HG03558 (cell line): ENCODE data around the gene CCDC71L.

Experiments
- ATAC-seq: cut with Tn5 transposase; IDR thresholded peaks from one replicate; pipeline ENCODE4 v1.9.1; 2021; ENCODE audit warnings: moderate number of reproducible peaks; ENCODE audit not compliant: unreplicated experiment; ENCODE audit errors: extremely low read depth

The CCDC71L gene

GRCh38 chr7:106659963-106660861, 746 bp downstream of the CCDC71L start:
- peak; percentile 49 for ATAC-seq

GRCh38 chr7:106659166-106659962, 1.6 kb downstream of the CCDC71L start:
- no peak for ATAC-seq

GRCh38 chr7:106658316-106659165, 2.4 kb downstream of the CCDC71L start:
- no peak for ATAC-seq

- ATAC-seq: no peak
These were observed 3.6 kb downstream of the CCDC71L start for GRCh38 chr7:106657085-106657991.

- no peak for ATAC-seq
These were observed 5.1 kb downstream of the CCDC71L start for GRCh38 chr7:106655703-106656498.

- no peak for ATAC-seq
These were observed 7.5 kb downstream of the CCDC71L start for GRCh38 chr7:106653488-106653887.

- ATAC-seq: no peak
These were observed 8.0 kb downstream of the CCDC71L start for GRCh38 chr7:106652909-106653308.

GRCh38 chr7:106652092-106652491, 8.9 kb downstream of the CCDC71L start:
- no peak for ATAC-seq

- no peak for ATAC-seq
These were observed 14.7 kb downstream of the CCDC71L start for GRCh38 chr7:106646256-106646655.

- no peak for ATAC-seq
These were observed 16.0 kb downstream of the CCDC71L start for GRCh38 chr7:106644999-106645398.

- no peak for ATAC-seq
These were observed 17.6 kb downstream of the CCDC71L start for GRCh38 chr7:106643216-106644000.

- no peak for ATAC-seq
These were observed 19.5 kb downstream of the CCDC71L start for GRCh38 chr7:106641416-106641815.

GRCh38 chr7:106640368-106641141, 20.4 kb downstream of the CCDC71L start:
- ATAC-seq: no peak

GRCh38 chr7:106639476-106640334, 21.3 kb downstream of the CCDC71L start:
- no peak for ATAC-seq

- ATAC-seq: no peak
These were observed 25.5 kb downstream of the CCDC71L start for GRCh38 chr7:106635411-106635810.

GRCh38 chr7:106634958-106635357, 26.0 kb downstream of the CCDC71L start:
- no peak for ATAC-seq
